Kidney (tissue), 14 donors: ENCODE measurements around the gene EEA1. TPM values are rescaled to one million over a fixed set of nuclear protein-coding genes. Genes with fewer than 3 reads are reported as not detected.

Experiments
- DNase-seq, 5 donors: peaks; one replicate each; pipeline ENCODE4 v3.0.0-alpha.2; 2013 to 2020
- FAIRE-seq: peaks from 2 replicates; lab custom pipeline; 2012; peaks lifted over from hg19 to GRCh38; lab: Jason Lieb, UNC
- H3K27ac ChIP-seq, 2 donors: one replicate each; pipeline ENCODE4 v1.7.0; 2013; ENCODE audit warnings: low read depth in 2 of 2, low read length in 2 of 2, inconsistent platforms in 1 of 2
- H3K27me3 ChIP-seq: one replicate; pipeline ENCODE4 v1.7.1; 2013; ENCODE audit warnings: low read length, inconsistent platforms; ENCODE audit not compliant: control insufficient read depth, insufficient read depth
- H3K36me3 ChIP-seq, 3 donors: one replicate each; pipeline versions ENCODE4 v1.7.0 to v1.7.1; 2013; ENCODE audit warnings: low read length in 3 of 3, control low read depth in 1 of 3, inconsistent platforms in 1 of 3; ENCODE audit not compliant: insufficient read depth in 3 of 3, control insufficient read depth in 2 of 3
- H3K4me1 ChIP-seq, 3 donors: one replicate each; pipeline versions ENCODE4 v1.7.0 to v1.7.1; 2013; ENCODE audit warnings: low read length in 3 of 3, inconsistent platforms in 1 of 3, low read depth in 1 of 3; ENCODE audit not compliant: control insufficient read depth in 2 of 3, insufficient read depth in 2 of 3
- H3K4me3 ChIP-seq, 3 donors: one replicate each; pipeline versions ENCODE4 v1.7.0 to v1.8.1; 2013; ENCODE audit warnings: low read length in 3 of 3, control low read depth in 1 of 3, inconsistent platforms in 1 of 3
- H3K9ac ChIP-seq, 3 donors: one replicate each; pipeline versions ENCODE4 v1.7.0 to v1.7.1; 2013; ENCODE audit warnings: low read length in 3 of 3, control low read depth in 1 of 3, inconsistent platforms in 1 of 3
- H3K9me3 ChIP-seq, 3 donors: one replicate each; pipeline versions ENCODE4 v1.7.0 to v1.7.1; 2013; ENCODE audit warnings: low read length in 3 of 3, control low read depth in 1 of 3, inconsistent platforms in 1 of 3; ENCODE audit not compliant: control insufficient read depth in 2 of 3, insufficient read depth in 1 of 3
- CTCF ChIP-seq: IDR thresholded peaks from 3 replicates; pipeline ENCODE4 v1.5.1; 2012; ENCODE audit warnings: mild to moderate bottlenecking, moderate library complexity, borderline replicate concordance; ENCODE audit not compliant: insufficient read depth; ENCODE audit errors: extremely low read depth
- intact Hi-C: fragments of 100-400 bp; cut with DNase I; formaldehyde crosslinking; loops from one replicate; pipeline ENCODE4 v1.11.1; 2022
- polyA plus RNA-seq: library from polyadenylated mRNA; stranded (reverse); fragments of 350-450 nt; fragmentation: Illumina TruSeq; extraction: RNeasy Lipid Tissue Mini Kit (QIAGEN cat#74804); gene quantifications from one replicate; pipeline ENCODE4 v1.2.3, GENCODE V29; 2014; ENCODE audit warnings: low read depth, low replicate concordance; ENCODE audit not compliant: insufficient read depth
- total RNA-seq: library from RNA; stranded (reverse); fragmentation: NEBNext Ultra II Directional; extraction: Animal tissue kit (Norgen Biotek cat#: 25700); gene quantifications from one replicate; pipeline ENCODE4 v1.2.1, GENCODE V29; 2021
- donor health status: control.
- donor health status: control.
- donor health status: control.
- donor health status: control.
- donor health status: control.
- donor health status: DM: yes; HTN: yes; CAD: no.
- donor health status: Normal renal cell carcinoma (clear cell type).

EEA1 gene
- total and polyA plus RNA-seq, 2 donors from 2014 or later, result 2.5 to 30.2 TPM

- intact Hi-C loops, result no loop called here
- no peak for TF ChIP-seq CTCF
- H3K27me3 ChIP-seq, result no peaks in the 10 kb centered on the region
- peaks cover 0 to 4% (median 2%) of the 10 kb centered on the region in 3 donors for H3K36me3 ChIP-seq
- no peak overlapping the region for H3K9ac ChIP-seq
- H3K4me3 ChIP-seq, result no peak overlapping the region
- H3K27ac ChIP-seq, result no peak overlapping the region
- no peaks in the 10 kb centered on the region for H3K9me3 ChIP-seq
- peaks cover 0 to 4% (median 0%) of the 10 kb centered on the region in 3 donors for H3K4me1 ChIP-seq
- no peak for DNase-seq
- FAIRE-seq, result peak; percentile 47
Measured at GRCh38 chr12:92844151-92844763, 84.8 kb downstream of the EEA1 start.

GRCh38 chr12:92829686-92830282, 99.3 kb downstream of the EEA1 start:
- Histone ChIP-seq H3K9ac (no peak overlapping the region), H3K27me3 (no peaks in the 10 kb centered on the region), H3K36me3 (peaks cover 0 to 6% (median 5%) of the 10 kb centered on the region in 3 donors), H3K4me3 (no peak overlapping the region), H3K27ac (no peak overlapping the region), H3K4me1 (no peaks in the 10 kb centered on the region), H3K9me3 (no peaks in the 10 kb centered on the region)
- intact Hi-C loops, result no loop called here
- DNase-seq, result no peak
- no peak for TF ChIP-seq CTCF
- FAIRE-seq, result no peak

- no peak for DNase-seq
- H3K4me3 ChIP-seq, result no peak overlapping the region
- intact Hi-C loops, result no loop called here
- H3K9me3 ChIP-seq, result no peaks in the 10 kb centered on the region
- no peaks in the 10 kb centered on the region for H3K27me3 ChIP-seq
- H3K4me1 ChIP-seq, result no peaks in the 10 kb centered on the region
- H3K9ac ChIP-seq, result no peak overlapping the region
- no peak for FAIRE-seq
- peaks cover 0 to 6% (median 5%) of the 10 kb centered on the region in 3 donors for H3K36me3 ChIP-seq
- H3K27ac ChIP-seq, result no peak overlapping the region
- no peak for TF ChIP-seq CTCF
Measured at GRCh38 chr12:92828565-92828964, 100.5 kb downstream of the EEA1 start.
